Cardiac muscle cell (in vitro differentiated cells and primary cell): ENCODE results near the gene HASPIN. TPM values are rescaled to one million over a fixed set of nuclear protein-coding genes. Genes with fewer than 3 reads are reported as not detected.

ENCODE experiments used
- DNase-seq, 2 donors: peaks; one replicate each; pipeline versions ENCODE4 v3.0.0 to v3.0.0-alpha.2; 2010 to 2017; ENCODE audit warnings: low read depth in 1 of 2, low spot score in 1 of 2
- H3K27ac ChIP-seq: fragments of 200-600 bp; sonication (generic); 2 replicates; pipeline ENCODE4 v1.5.1; 2016
- H3K27me3 ChIP-seq: fragments of 200-600 bp; sonication (generic); 2 replicates; pipeline ENCODE4 v1.6.0; 2016; ENCODE audit warnings: control low read depth
- H3K36me3 ChIP-seq: fragments of 200-600 bp; sonication (generic); 2 replicates; pipeline ENCODE4 v1.5.1; 2016; ENCODE audit warnings: control low read depth
- H3K4me1 ChIP-seq: fragments of 200-600 bp; sonication (generic); 2 replicates; pipeline ENCODE4 v1.8.1; 2017; ENCODE audit warnings: low read depth, mild to moderate bottlenecking, mixed run types
- H3K4me3 ChIP-seq: fragments of 200-600 bp; sonication (generic); 2 replicates; pipeline ENCODE4 v1.5.1; 2016; ENCODE audit warnings: mild to moderate bottlenecking
- H3K9me3 ChIP-seq: fragments of 200-600 bp; sonication (generic); 2 replicates; pipeline ENCODE4 v1.5.1; 2017; ENCODE audit warnings: low read depth, mild to moderate bottlenecking, control low read depth
- CTCF ChIP-seq: IDR thresholded peaks from 2 replicates; pipeline ENCODE4 v1.5.1; 2012; ENCODE audit warnings: low read depth, mild to moderate bottlenecking, low read length
- polyA plus RNA-seq: library from polyadenylated mRNA; unstranded; fragments of >200 nt; fragmentation: Nextera tagmentation; extraction: Ambion mirVana; gene quantifications from 2 replicates; pipeline ENCODE4 v1.2.1, GENCODE V29; 2016
- total RNA-seq: library from RNA; depleted of rRNA; stranded (reverse); fragments of >200 nt; gene quantifications from 2 replicates; pipeline ENCODE4 v1.2.3, GENCODE V29; 2016

The HASPIN gene
- total and polyA plus RNA-seq, 2 experiments from 2014 or later = 0.87 to 10.8 TPM

- H3K36me3 ChIP-seq = no peaks in the 10 kb centered on the region
- DNase-seq = no peak
- H3K9me3 ChIP-seq = no peaks in the 10 kb centered on the region
- H3K4me1 ChIP-seq = no peaks in the 10 kb centered on the region
- H3K4me3 ChIP-seq = no peak overlapping the region
- no peak overlapping the region for H3K27ac ChIP-seq
- no peak for TF ChIP-seq CTCF
- H3K27me3 ChIP-seq = no peaks in the 10 kb centered on the region
Observed at GRCh38 chr17:3750926-3751325, 27.2 kb downstream of the HASPIN start.

GRCh38 chr17:3751836-3752235 is 28.1 kb downstream of the HASPIN start:
- Histone ChIP-seq H3K4me1 (no peaks in the 10 kb centered on the region), H3K4me3 (no peak overlapping the region), H3K27me3 (no peaks in the 10 kb centered on the region), H3K27ac (no peak overlapping the region), H3K9me3 (no peaks in the 10 kb centered on the region), H3K36me3 (no peaks in the 10 kb centered on the region)
- no peak for TF ChIP-seq CTCF
- DNase-seq = no peak

- TF ChIP-seq CTCF = no peak
- H3K27me3 ChIP-seq = no peaks in the 10 kb centered on the region
- no peaks in the 10 kb centered on the region for H3K4me1 ChIP-seq
Observed at GRCh38 chr17:3753624-3754023, 29.9 kb downstream of the HASPIN start.

GRCh38 chr17:3754066-3754457 is 30.4 kb downstream of the HASPIN start:
- no peak overlapping the region for H3K4me3 ChIP-seq
- H3K9me3 ChIP-seq = no peaks in the 10 kb centered on the region
- no peaks in the 10 kb centered on the region for H3K36me3 ChIP-seq
- no peak overlapping the region for H3K27ac ChIP-seq
- no peak for TF ChIP-seq CTCF
- DNase-seq = no peak
- no peaks in the 10 kb centered on the region for H3K4me1 ChIP-seq
- H3K27me3 ChIP-seq = no peaks in the 10 kb centered on the region

More at GRCh38 chr17:3753624-3754023, 29.9 kb downstream of the HASPIN start:
- no peak for DNase-seq
- Histone ChIP-seq H3K9me3 (no peaks in the 10 kb centered on the region), H3K36me3 (no peaks in the 10 kb centered on the region), H3K4me3 (no peak overlapping the region), H3K27ac (no peak overlapping the region)

GRCh38 chr17:3754458-3755334 is 31.0 kb downstream of the HASPIN start:
- Histone ChIP-seq H3K4me3 (no peak overlapping the region), H3K4me1 (no peaks in the 10 kb centered on the region), H3K9me3 (no peaks in the 10 kb centered on the region), H3K27ac (no peak overlapping the region), H3K27me3 (no peaks in the 10 kb centered on the region), H3K36me3 (no peaks in the 10 kb centered on the region)
- peak in 1 of 2 donors; percentile 80 for DNase-seq
- no peak for TF ChIP-seq CTCF
